Right lobe of liver (tissue), 4 donors: ENCODE data around the gene OR2C3.

Source experiments
- CTCF ChIP-seq, 4 donors: fragments of 200-600 bp in 3 of 4; fragments of 450-650 bp in 1 of 4; IDR thresholded peaks; one replicate each; pipeline versions ENCODE4 v1.5.1 to v1.8.0; 2016 to 2022; ENCODE audit warnings: antibody characterized with exemption in 4 of 4, mild to moderate bottlenecking in 2 of 4
- POLR2A ChIP-seq: fragments of 450-650 bp; IDR thresholded peaks from one replicate; pipeline ENCODE4 v1.6.1; 2017; ENCODE audit warnings: antibody characterized with exemption, mild to moderate bottlenecking
- donor health status: DM: no; HTN: no; CAD: no.
- donor health status: DM: no; HTN: no; CAD: no.
- donor health status: DM: no; HTN: yes; CAD: no.

- TF ChIP-seq POLR2A = no peak
- TF ChIP-seq CTCF (IDR thresholded peaks at IDR 0.05) = no peak
These were observed 38.0 kb upstream of the OR2C3 start for GRCh38 chr1:247574236-247574635.
